Prostate gland (tissue), 2 donors: ENCODE results near the gene POLR3C.
A peak's percentile ranks its signal among the peaks of the same experiment; 100 is the strongest.

Experiments used
- POLR2A ChIP-seq: fragments of 450-650 bp; IDR thresholded peaks from one replicate; pipeline ENCODE4 v1.6.1; 2016; ENCODE audit warnings: antibody characterized with exemption, mild to moderate bottlenecking
- POLR2AphosphoS5 ChIP-seq: sonication (generic); formaldehyde crosslinking; IDR thresholded peaks from one replicate; pipeline ENCODE4 v1.6.1; 2017; ENCODE audit warnings: antibody characterized with exemption
- TF ChIP-seq, protein P1 (sequence below), 4 experiments: fragments of 200-600 bp in 2 of 4; fragments of 450-650 bp in 2 of 4; sonication (generic) in 2 of 4; IDR thresholded peaks; 1 replicate in 3 of 4; 2 replicates in 1 of 4; pipeline ENCODE4 v1.5.1; 2016 to 2019; ENCODE audit warnings: antibody characterized with exemption in 4 of 4, mild to moderate bottlenecking in 2 of 4, moderate library complexity in 2 of 4

DNA sequence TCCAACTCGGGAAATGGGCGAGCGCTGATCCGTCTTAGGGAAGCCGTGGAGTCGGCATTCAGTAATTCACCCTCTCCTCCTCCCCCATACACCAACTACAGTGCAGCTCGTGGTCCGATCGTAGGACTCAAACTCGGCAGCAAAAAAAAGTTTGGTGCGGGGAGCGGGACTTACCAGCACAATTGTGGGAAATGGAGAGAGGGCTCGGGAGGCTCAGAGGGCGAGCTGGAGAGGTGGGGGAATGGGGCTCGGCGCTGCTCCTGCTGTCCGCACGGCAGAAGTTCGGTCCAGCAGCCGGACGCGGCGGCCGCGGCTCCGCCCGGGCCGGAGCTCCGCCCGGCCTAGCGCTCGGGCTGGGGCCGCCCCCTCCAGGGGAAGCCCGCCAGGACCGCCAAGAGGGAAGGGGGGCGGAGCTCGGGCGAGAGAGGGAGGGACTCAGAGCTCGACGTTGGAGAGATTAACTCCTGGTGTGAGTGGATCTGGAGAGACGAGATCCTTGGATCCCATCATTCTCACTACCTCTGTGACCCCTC is 35.6 kb downstream of the POLR3C start:
- TF ChIP-seq, protein P1, sequence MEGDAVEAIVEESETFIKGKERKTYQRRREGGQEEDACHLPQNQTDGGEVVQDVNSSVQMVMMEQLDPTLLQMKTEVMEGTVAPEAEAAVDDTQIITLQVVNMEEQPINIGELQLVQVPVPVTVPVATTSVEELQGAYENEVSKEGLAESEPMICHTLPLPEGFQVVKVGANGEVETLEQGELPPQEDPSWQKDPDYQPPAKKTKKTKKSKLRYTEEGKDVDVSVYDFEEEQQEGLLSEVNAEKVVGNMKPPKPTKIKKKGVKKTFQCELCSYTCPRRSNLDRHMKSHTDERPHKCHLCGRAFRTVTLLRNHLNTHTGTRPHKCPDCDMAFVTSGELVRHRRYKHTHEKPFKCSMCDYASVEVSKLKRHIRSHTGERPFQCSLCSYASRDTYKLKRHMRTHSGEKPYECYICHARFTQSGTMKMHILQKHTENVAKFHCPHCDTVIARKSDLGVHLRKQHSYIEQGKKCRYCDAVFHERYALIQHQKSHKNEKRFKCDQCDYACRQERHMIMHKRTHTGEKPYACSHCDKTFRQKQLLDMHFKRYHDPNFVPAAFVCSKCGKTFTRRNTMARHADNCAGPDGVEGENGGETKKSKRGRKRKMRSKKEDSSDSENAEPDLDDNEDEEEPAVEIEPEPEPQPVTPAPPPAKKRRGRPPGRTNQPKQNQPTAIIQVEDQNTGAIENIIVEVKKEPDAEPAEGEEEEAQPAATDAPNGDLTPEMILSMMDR (IDR thresholded peaks at IDR 0.05): peak in 1 of 4 experiments; percentile 29
- TF ChIP-seq POLR2A: peak; percentile 92
- TF ChIP-seq POLR2AphosphoS5: peak; percentile 62
